Subcutaneous abdominal adipose tissue (tissue), 5 donors: Measurements from ENCODE around the gene FGFR2.

Source experiments
- H3K27ac ChIP-seq: one replicate; pipeline ENCODE4 v1.7.0; 2013; ENCODE audit warnings: low read depth, mild to moderate bottlenecking, inconsistent platforms, low read length, moderate library complexity
- H3K27me3 ChIP-seq, 5 donors: one replicate each; pipeline ENCODE4 v1.7.0; 2013; ENCODE audit warnings: low read length in 5 of 5, inconsistent platforms in 1 of 5; ENCODE audit not compliant: control insufficient read depth in 5 of 5, insufficient read depth in 4 of 5
- H3K36me3 ChIP-seq, 5 donors: one replicate each; pipeline ENCODE4 v1.7.0; 2013; ENCODE audit warnings: low read length in 5 of 5; ENCODE audit not compliant: control insufficient read depth in 5 of 5, insufficient read depth in 5 of 5
- H3K4me1 ChIP-seq, 5 donors: one replicate each; pipeline ENCODE4 v1.7.0; 2013; ENCODE audit warnings: low read length in 5 of 5, mild to moderate bottlenecking in 3 of 5, moderate library complexity in 1 of 5; ENCODE audit not compliant: control insufficient read depth in 5 of 5, insufficient read depth in 5 of 5
- H3K4me3 ChIP-seq, 5 donors: one replicate each; pipeline ENCODE4 v1.7.0; 2013; ENCODE audit warnings: low read length in 5 of 5, low read depth in 1 of 5
- H3K9ac ChIP-seq, 5 donors: one replicate each; pipeline ENCODE4 v1.7.0; 2013; ENCODE audit warnings: low read length in 5 of 5, mild to moderate bottlenecking in 4 of 5, moderate library complexity in 3 of 5
- H3K9me3 ChIP-seq, 5 donors: one replicate each; pipeline ENCODE4 v1.7.0; 2013; ENCODE audit warnings: low read length in 5 of 5; ENCODE audit not compliant: control insufficient read depth in 5 of 5
- donor health status: healthy.
- donor health status: healthy.
- donor health status: healthy.
- donor health status: healthy.
- donor health status: healthy.

The FGFR2 gene

DNA sequence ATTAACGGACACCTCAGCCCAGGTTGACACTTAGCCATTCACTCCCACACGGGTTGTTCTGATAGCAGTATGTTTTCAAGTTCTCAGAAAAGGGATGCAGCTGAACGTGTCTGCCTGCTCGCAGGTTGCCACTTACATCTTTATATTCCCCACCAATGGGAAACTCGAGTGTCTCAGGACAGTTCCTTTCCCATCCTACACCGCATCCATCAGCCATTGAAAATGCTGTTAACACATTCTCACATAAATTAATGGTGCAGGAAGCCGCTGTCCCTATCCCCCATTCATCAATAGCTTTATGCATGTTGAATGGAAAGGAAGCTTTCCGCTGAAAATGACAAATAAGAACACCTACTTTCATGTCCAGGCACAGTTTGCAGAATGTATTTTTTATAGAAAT is 1.7 kb upstream of the FGFR2 start:
- H3K27me3 ChIP-seq: peaks cover 2 to 21% (median 6%) of the 10 kb centered on the region in 5 donors
- no peak overlapping the region for H3K27ac ChIP-seq

GRCh38 chr10:121597504-121598262 is 561 bp downstream of the FGFR2 start:
- H3K4me3 ChIP-seq: peak overlapping the region in 4 of 5 donors; percentile 61 to 79 (median 70)
- no peaks in the 10 kb centered on the region for H3K36me3 ChIP-seq
- H3K9me3 ChIP-seq: no peaks in the 10 kb centered on the region
- H3K27ac ChIP-seq: no peak overlapping the region
- H3K9ac ChIP-seq: peak overlapping the region in 1 of 5 donors; percentile 15
- peaks cover 0 to 21% (median 4%) of the 10 kb centered on the region in 5 donors for H3K27me3 ChIP-seq
- peaks cover 5 to 37% (median 33%) of the 10 kb centered on the region in 5 donors for H3K4me1 ChIP-seq

More for the DNA sequence above, 1.7 kb upstream of the FGFR2 start:
- peaks cover 5 to 36% (median 33%) of the 10 kb centered on the region in 5 donors for H3K4me1 ChIP-seq
- no peaks in the 10 kb centered on the region for H3K9me3 ChIP-seq
- H3K36me3 ChIP-seq: no peaks in the 10 kb centered on the region
- H3K9ac ChIP-seq: no peak overlapping the region
- H3K4me3 ChIP-seq: no peak overlapping the region

GRCh38 chr10:121596689-121597503 is 1.3 kb downstream of the FGFR2 start:
- Histone ChIP-seq H3K27ac (no peak overlapping the region), H3K9ac (peak overlapping the region in 2 of 5 donors; percentile 15 to 22), H3K4me1 (peaks cover 5 to 37% (median 33%) of the 10 kb centered on the region in 5 donors), H3K27me3 (peaks cover 0 to 21% (median 4%) of the 10 kb centered on the region in 5 donors), H3K4me3 (peak overlapping the region; percentile 35 to 79 (median 68)), H3K36me3 (no peaks in the 10 kb centered on the region), H3K9me3 (no peaks in the 10 kb centered on the region)

GRCh38 chr10:121595806-121596688 is 2.2 kb downstream of the FGFR2 start:
- H3K4me3 ChIP-seq: peak overlapping the region in 4 of 5 donors; percentile 13 to 71 (median 48)
- H3K9ac ChIP-seq: no peak overlapping the region
- no peaks in the 10 kb centered on the region for H3K36me3 ChIP-seq
- H3K9me3 ChIP-seq: no peaks in the 10 kb centered on the region
- peaks cover 5 to 37% (median 33%) of the 10 kb centered on the region in 5 donors for H3K4me1 ChIP-seq
- H3K27me3 ChIP-seq: peaks cover 0 to 21% (median 3%) of the 10 kb centered on the region in 5 donors
- H3K27ac ChIP-seq: no peak overlapping the region

GRCh38 chr10:121595351-121595805 is 2.9 kb downstream of the FGFR2 start:
- Histone ChIP-seq H3K9me3 (no peaks in the 10 kb centered on the region), H3K4me3 (no peak overlapping the region), H3K27ac (no peak overlapping the region), H3K36me3 (no peaks in the 10 kb centered on the region), H3K4me1 (peaks cover 5 to 37% (median 33%) of the 10 kb centered on the region in 5 donors), H3K9ac (no peak overlapping the region), H3K27me3 (peaks cover 0 to 21% (median 3%) of the 10 kb centered on the region in 5 donors)

- H3K27ac ChIP-seq: no peak overlapping the region
- no peaks in the 10 kb centered on the region for H3K36me3 ChIP-seq
- H3K9ac ChIP-seq: no peak overlapping the region
- H3K4me1 ChIP-seq: peaks cover 5 to 37% (median 33%) of the 10 kb centered on the region in 5 donors
- H3K9me3 ChIP-seq: no peaks in the 10 kb centered on the region
- H3K4me3 ChIP-seq: no peak overlapping the region
- peaks cover 0 to 17% (median 3%) of the 10 kb centered on the region in 5 donors for H3K27me3 ChIP-seq
Observed at GRCh38 chr10:121594623-121595350, 3.5 kb downstream of the FGFR2 start.

- Histone ChIP-seq H3K4me3 (no peak overlapping the region), H3K9ac (no peak overlapping the region)
Observed at GRCh38 chr10:121594076-121594475, 4.2 kb downstream of the FGFR2 start.

GRCh38 chr10:121593281-121594075 is 4.8 kb downstream of the FGFR2 start:
- Histone ChIP-seq H3K9me3 (no peaks in the 10 kb centered on the region), H3K27ac (no peak overlapping the region), H3K4me1 (peaks cover 3 to 32% (median 28%) of the 10 kb centered on the region in 5 donors), H3K4me3 (no peak overlapping the region), H3K9ac (no peak overlapping the region), H3K27me3 (peaks cover 0 to 15% (median 3%) of the 10 kb centered on the region in 5 donors), H3K36me3 (no peaks in the 10 kb centered on the region)

More at GRCh38 chr10:121594076-121594475, 4.2 kb downstream of the FGFR2 start:
- H3K36me3 ChIP-seq: no peaks in the 10 kb centered on the region
- peaks cover 0 to 15% (median 3%) of the 10 kb centered on the region in 5 donors for H3K27me3 ChIP-seq
- no peak overlapping the region for H3K27ac ChIP-seq
- peaks cover 5 to 37% (median 33%) of the 10 kb centered on the region in 5 donors for H3K4me1 ChIP-seq
- no peaks in the 10 kb centered on the region for H3K9me3 ChIP-seq
